ENCODE data around the gene GLT8D1. TPM values are rescaled to one million over a fixed set of nuclear protein-coding genes. Genes with fewer than 3 reads are reported as not detected.

Gene GLT8D1
- total RNA-seq, 2 donors from 2014 or later = 54.4 to 72.2 TPM

DNA sequence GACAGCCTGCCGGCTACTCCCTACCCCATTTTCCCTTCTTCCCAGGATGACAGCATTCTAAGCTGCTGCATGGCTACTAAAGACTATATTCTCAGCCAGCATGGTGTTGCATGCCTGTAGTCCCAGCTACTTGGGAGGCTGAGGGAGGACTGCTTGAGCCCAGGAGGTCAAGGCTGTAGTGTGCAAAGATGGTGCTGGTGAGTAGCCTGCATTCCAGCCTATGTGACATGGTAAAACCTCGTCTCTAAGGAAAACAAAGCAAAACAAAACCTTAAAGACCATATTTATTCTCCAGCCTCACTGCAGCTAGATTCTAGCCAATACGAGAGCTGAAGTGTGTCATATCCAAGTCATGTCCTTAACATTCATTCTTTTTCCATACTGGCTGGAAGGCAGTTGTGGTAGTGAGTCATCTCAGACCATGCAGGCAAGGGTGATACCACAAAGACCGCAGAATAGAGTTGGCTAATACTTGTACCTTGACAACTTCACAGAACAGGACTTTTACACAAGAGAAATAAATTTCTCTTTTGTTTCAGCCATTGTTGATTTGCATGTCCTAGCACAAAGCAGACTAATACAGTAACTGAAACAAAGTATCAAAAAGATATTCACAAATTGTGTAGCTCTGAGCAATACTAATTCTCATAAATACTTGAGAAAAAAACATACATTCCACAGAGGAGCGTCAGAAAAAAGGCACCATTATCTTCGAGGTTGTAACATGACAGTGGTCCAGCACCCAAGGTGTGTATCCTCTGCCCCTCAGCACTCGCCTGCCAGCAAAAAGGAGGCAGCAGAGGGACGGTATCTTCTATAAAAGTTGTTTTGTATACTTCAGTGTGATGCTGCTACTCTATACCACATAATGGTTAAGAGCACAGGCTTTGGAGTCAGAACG is 34.7 kb downstream of the GLT8D1 start:
- Mint-ChIP-seq H3K4me3 (no peak overlapping the region), H3K27ac (no peak overlapping the region), H3K27me3 (ENCODE audit: insufficient read depth) (no peaks in the 10 kb centered on the region), H3K4me1 (peaks cover under 1% of the 10 kb centered on the region), H3K9me3 (no peaks in the 10 kb centered on the region), H3K36me3 (ENCODE audit: low read depth) (peaks cover 45% of the 10 kb centered on the region)
- no peak overlapping the region for H3K4me3 ChIP-seq (ENCODE audit: low read length)
- no peak overlapping the region for H3K27ac ChIP-seq (ENCODE audit: low read depth, low read length)
- H3K9ac ChIP-seq (ENCODE audit: extremely low read depth, low read length, poor library complexity, severe bottlenecking) = no peak overlapping the region
- no peak for DNase-seq
- H3K4me1 ChIP-seq (ENCODE audit: control insufficient read depth, insufficient read depth, low read length) = no peaks in the 10 kb centered on the region
- H3K27me3 ChIP-seq (ENCODE audit: control insufficient read depth, insufficient read depth, low read length, poor library complexity, severe bottlenecking) = no peaks in the 10 kb centered on the region
- no peaks in the 10 kb centered on the region for H3K9me3 ChIP-seq (ENCODE audit: control insufficient read depth, low read length)
- TF ChIP-seq, protein P1, sequence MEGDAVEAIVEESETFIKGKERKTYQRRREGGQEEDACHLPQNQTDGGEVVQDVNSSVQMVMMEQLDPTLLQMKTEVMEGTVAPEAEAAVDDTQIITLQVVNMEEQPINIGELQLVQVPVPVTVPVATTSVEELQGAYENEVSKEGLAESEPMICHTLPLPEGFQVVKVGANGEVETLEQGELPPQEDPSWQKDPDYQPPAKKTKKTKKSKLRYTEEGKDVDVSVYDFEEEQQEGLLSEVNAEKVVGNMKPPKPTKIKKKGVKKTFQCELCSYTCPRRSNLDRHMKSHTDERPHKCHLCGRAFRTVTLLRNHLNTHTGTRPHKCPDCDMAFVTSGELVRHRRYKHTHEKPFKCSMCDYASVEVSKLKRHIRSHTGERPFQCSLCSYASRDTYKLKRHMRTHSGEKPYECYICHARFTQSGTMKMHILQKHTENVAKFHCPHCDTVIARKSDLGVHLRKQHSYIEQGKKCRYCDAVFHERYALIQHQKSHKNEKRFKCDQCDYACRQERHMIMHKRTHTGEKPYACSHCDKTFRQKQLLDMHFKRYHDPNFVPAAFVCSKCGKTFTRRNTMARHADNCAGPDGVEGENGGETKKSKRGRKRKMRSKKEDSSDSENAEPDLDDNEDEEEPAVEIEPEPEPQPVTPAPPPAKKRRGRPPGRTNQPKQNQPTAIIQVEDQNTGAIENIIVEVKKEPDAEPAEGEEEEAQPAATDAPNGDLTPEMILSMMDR (conservative IDR thresholded peaks at IDR 0.05) = no peak
- H3K36me3 ChIP-seq (ENCODE audit: control insufficient read depth, insufficient read depth, low read length) = peaks cover 65% of the 10 kb centered on the region
- 89 to 93% methylated on average over 5 to 9 of the region's 9 CpGs for WGBS, 2 experiments (ENCODE audit: insufficient coverage in 1 of 2, insufficient read length in 1 of 2)

DNA sequence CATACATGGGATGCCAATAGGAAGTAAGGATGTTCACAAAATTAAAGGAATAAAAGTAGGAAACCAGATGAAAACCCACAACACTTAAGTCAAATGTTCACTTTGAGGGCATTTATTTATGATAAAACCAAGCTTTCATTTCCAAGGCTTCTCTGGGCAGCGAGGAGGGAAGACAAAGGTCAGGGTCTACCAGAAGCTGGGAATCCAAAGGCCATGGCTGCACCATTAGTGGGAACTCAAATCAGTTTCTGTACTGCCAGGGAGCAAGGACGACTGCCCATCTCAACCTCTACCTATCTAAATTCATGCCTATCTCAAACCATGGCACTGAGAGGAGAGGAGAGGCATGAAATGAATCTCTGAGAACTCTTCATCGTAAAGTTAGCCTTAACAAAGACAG is 42.5 kb downstream of the GLT8D1 start:
- Mint-ChIP-seq H3K4me1 (peaks cover 7% of the 10 kb centered on the region), H3K27ac (no peak overlapping the region), H3K4me3 (no peak overlapping the region), H3K27me3 (ENCODE audit: insufficient read depth) (no peaks in the 10 kb centered on the region), H3K36me3 (ENCODE audit: low read depth) (peaks cover 60% of the 10 kb centered on the region), H3K9me3 (no peaks in the 10 kb centered on the region)
- no peak overlapping the region for H3K9ac ChIP-seq (ENCODE audit: extremely low read depth, low read length, poor library complexity, severe bottlenecking)
- H3K27me3 ChIP-seq (ENCODE audit: control insufficient read depth, insufficient read depth, low read length, poor library complexity, severe bottlenecking) = no peaks in the 10 kb centered on the region
- H3K9me3 ChIP-seq (ENCODE audit: control insufficient read depth, low read length) = peaks cover 6% of the 10 kb centered on the region
- peaks cover 79% of the 10 kb centered on the region for H3K36me3 ChIP-seq (ENCODE audit: control insufficient read depth, insufficient read depth, low read length)
- H3K27ac ChIP-seq (ENCODE audit: low read depth, low read length) = no peak overlapping the region
- 98 to 100% methylated on average over 1 to 3 of the region's 3 CpGs for WGBS, 2 experiments (ENCODE audit: insufficient coverage in 1 of 2, insufficient read length in 1 of 2)
- TF ChIP-seq, protein P1 (conservative IDR thresholded peaks at IDR 0.05) = no peak
- H3K4me3 ChIP-seq (ENCODE audit: low read length) = no peak overlapping the region
- no peaks in the 10 kb centered on the region for H3K4me1 ChIP-seq (ENCODE audit: control insufficient read depth, insufficient read depth, low read length)
- DNase-seq = no peak

DNA sequence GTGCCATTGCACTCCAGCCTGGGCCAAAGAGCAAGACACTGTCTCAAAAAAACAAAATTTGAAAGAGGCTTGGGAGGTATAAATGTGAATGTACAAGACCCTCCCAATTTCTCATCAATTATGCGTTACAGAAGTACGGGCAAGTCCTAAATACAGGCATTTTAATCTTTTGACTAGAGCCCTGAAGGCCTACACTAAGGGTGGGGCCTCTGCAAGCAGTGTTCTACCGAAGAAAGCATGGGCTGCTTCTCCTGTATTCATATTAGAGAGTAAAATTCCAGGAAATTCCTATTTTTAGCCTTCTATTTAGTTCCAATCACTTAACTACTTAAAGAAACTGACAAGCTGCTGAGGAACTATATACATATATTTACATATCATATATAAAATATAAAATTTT is 45.5 kb downstream of the GLT8D1 start:
- Mint-ChIP-seq H3K4me3 (no peak overlapping the region), H3K27me3 (ENCODE audit: insufficient read depth) (no peaks in the 10 kb centered on the region), H3K36me3 (ENCODE audit: low read depth) (peaks cover 66% of the 10 kb centered on the region), H3K9me3 (no peaks in the 10 kb centered on the region), H3K27ac (no peak overlapping the region), H3K4me1 (no peaks in the 10 kb centered on the region)
- Histone ChIP-seq H3K27me3 (ENCODE audit: control insufficient read depth, insufficient read depth, low read length, poor library complexity, severe bottlenecking) (no peaks in the 10 kb centered on the region), H3K4me1 (ENCODE audit: control insufficient read depth, insufficient read depth, low read length) (no peaks in the 10 kb centered on the region), H3K36me3 (ENCODE audit: control insufficient read depth, insufficient read depth, low read length) (peaks cover 76% of the 10 kb centered on the region), H3K9ac (ENCODE audit: extremely low read depth, low read length, poor library complexity, severe bottlenecking) (no peak overlapping the region), H3K27ac (ENCODE audit: low read depth, low read length) (no peak overlapping the region), H3K9me3 (ENCODE audit: control insufficient read depth, low read length) (peaks cover 6% of the 10 kb centered on the region), H3K4me3 (ENCODE audit: low read length) (no peak overlapping the region)
- TF ChIP-seq, protein P1 (conservative IDR thresholded peaks at IDR 0.05) = no peak
- no peak for DNase-seq
- 91 to 100% methylated on average over 1 to 3 of the region's 3 CpGs for WGBS, 2 experiments (ENCODE audit: insufficient coverage in 1 of 2, insufficient read length in 1 of 2)
